GM12878 (cell line): ENCODE measurements around the gene SH3BP5. TPM values are rescaled to one million over a fixed set of nuclear protein-coding genes. Genes with fewer than 3 reads are reported as not detected.
A peak's percentile ranks its signal among the peaks of the same experiment; 100 is the strongest.

ENCODE experiments used
- BMI1 ChIP-seq: fragments of 450-650 bp; IDR thresholded peaks from 2 replicates; pipeline ENCODE4 v1.6.1; 2016; ENCODE audit warnings: mild to moderate bottlenecking, moderate library complexity, borderline replicate concordance
- CBX3 ChIP-seq: fragments of 200-600 bp; sonication (generic); IDR thresholded peaks from 2 replicates; pipeline ENCODE4 v1.6.1; 2016; ENCODE audit warnings: low read depth, borderline replicate concordance
- CBX5 ChIP-seq: sonication (generic); IDR thresholded peaks from 2 replicates; pipeline ENCODE4 v1.6.1; 2016; ENCODE audit warnings: low read depth, moderate library complexity, mild to moderate bottlenecking, inconsistent platforms
- CREB1 ChIP-seq: IDR thresholded peaks from 2 replicates; pipeline ENCODE4 v1.6.1; 2012; ENCODE audit warnings: low read depth, mild to moderate bottlenecking, inconsistent platforms
- FOXK2 ChIP-seq: fragments of 450-650 bp; IDR thresholded peaks from 2 replicates; pipeline ENCODE4 v1.6.1; 2017; ENCODE audit warnings: mild to moderate bottlenecking, moderate library complexity
- FOXM1 ChIP-seq: IDR thresholded peaks from 2 replicates; pipeline ENCODE4 v1.6.1; 2012; ENCODE audit warnings: low read depth, mild to moderate bottlenecking, inconsistent platforms, low read length, moderate library complexity
- HCFC1 ChIP-seq: fragments of 150-350 bp; IDR thresholded peaks from 2 replicates; pipeline ENCODE4 v1.6.1; 2014; ENCODE audit warnings: low read length
- MEF2B ChIP-seq: fragments of 450-650 bp; IDR thresholded peaks from 2 replicates; pipeline ENCODE4 v1.6.1; 2018; ENCODE audit warnings: mild to moderate bottlenecking, moderate library complexity; ENCODE audit not compliant: partially characterized antibody, poor library complexity, severe bottlenecking
- NR2C2 ChIP-seq: IDR thresholded peaks from 2 replicates; pipeline ENCODE4 v1.6.1; 2011; ENCODE audit warnings: borderline replicate concordance, low read depth; ENCODE audit not compliant: control insufficient read depth, insufficient read length
- RBBP5 ChIP-seq: fragments of 200-600 bp; sonication (generic); conservative IDR thresholded peaks from 2 replicates; pipeline ENCODE4 v1.6.1; 2016
- RUNX3 ChIP-seq: IDR thresholded peaks from 2 replicates; pipeline ENCODE4 v1.6.1; 2012; ENCODE audit warnings: low read length, inconsistent platforms
- SRF ChIP-seq, 2 experiments: IDR thresholded peaks; 2 replicates each; pipeline ENCODE4 v1.6.1; 2011; ENCODE audit warnings: low read depth in 2 of 2, low read length in 2 of 2, mild to moderate bottlenecking in 1 of 2, moderate library complexity in 1 of 2
- TAF1 ChIP-seq: IDR thresholded peaks from 2 replicates; pipeline ENCODE4 v1.6.1; 2011; ENCODE audit warnings: mild to moderate bottlenecking, low read depth, low read length, borderline replicate concordance
- YY1 ChIP-seq: IDR thresholded peaks from 2 replicates; pipeline ENCODE4 v1.6.1; 2011; ENCODE audit warnings: low read depth, mild to moderate bottlenecking, low read length
- ZNF687 ChIP-seq: fragments of 450-650 bp; IDR thresholded peaks from 2 replicates; pipeline ENCODE4 v1.6.1; 2017; ENCODE audit warnings: mild to moderate bottlenecking, moderate library complexity
- polyA plus RNA-seq, 11 experiments: library from polyadenylated mRNA; depleted of rRNA in 4 of 11; unstranded in 6 of 11; stranded (reverse) in 5 of 11; fragments of >200 nt; fragmentation: Nextera tagmentation in 4 of 11; fragmentation: Illumina TruSeq in 1 of 11; extraction: Ambion mirVana in 4 of 11; extraction: Trizol in 1 of 11; gene quantifications; 1 replicate in 1 of 11; 2 replicates in 10 of 11; pipeline versions ENCODE4 v1.2.1 to v1.2.3, GENCODE V29; 2011 to 2016; ENCODE audit warnings: inconsistent platforms in 2 of 11, missing spikeins in 2 of 11, low read depth in 1 of 11
- total RNA-seq, 4 experiments: library from RNA; depleted of rRNA in 3 of 4; stranded (reverse); fragments of >200 nt in 3 of 4; fragmentation: Illumina TruSeq in 1 of 4; extraction: Trizol in 1 of 4; gene quantifications; 2 replicates each; pipeline versions ENCODE4 v1.2.1 to v1.2.3, GENCODE V29; 2013 to 2021
- TF ChIP-seq, protein P1 (sequence below): fragments of 450-650 bp; IDR thresholded peaks from 2 replicates; pipeline ENCODE4 v1.6.1; 2017; ENCODE audit warnings: borderline replicate concordance
- TF ChIP-seq, protein P2 (sequence below): fragments of 450-650 bp; IDR thresholded peaks from 2 replicates; pipeline ENCODE4 v1.6.1; 2018; ENCODE audit warnings: borderline replicate concordance, mild to moderate bottlenecking; ENCODE audit not compliant: partially characterized antibody
- TF ChIP-seq, protein P3 (sequence below): fragments of 450-650 bp; formaldehyde crosslinking; IDR thresholded peaks from 2 replicates; pipeline ENCODE4 v1.4.0; 2020; ENCODE audit warnings: mild to moderate bottlenecking, moderate library complexity

Gene SH3BP5
- total and polyA plus RNA-seq, 10 of the 15 experiments (the other 5 are each of a cell fraction or from before 2014, with no cell fraction given), result 14.9 to 87.5 (median 43.7) TPM

DNA sequence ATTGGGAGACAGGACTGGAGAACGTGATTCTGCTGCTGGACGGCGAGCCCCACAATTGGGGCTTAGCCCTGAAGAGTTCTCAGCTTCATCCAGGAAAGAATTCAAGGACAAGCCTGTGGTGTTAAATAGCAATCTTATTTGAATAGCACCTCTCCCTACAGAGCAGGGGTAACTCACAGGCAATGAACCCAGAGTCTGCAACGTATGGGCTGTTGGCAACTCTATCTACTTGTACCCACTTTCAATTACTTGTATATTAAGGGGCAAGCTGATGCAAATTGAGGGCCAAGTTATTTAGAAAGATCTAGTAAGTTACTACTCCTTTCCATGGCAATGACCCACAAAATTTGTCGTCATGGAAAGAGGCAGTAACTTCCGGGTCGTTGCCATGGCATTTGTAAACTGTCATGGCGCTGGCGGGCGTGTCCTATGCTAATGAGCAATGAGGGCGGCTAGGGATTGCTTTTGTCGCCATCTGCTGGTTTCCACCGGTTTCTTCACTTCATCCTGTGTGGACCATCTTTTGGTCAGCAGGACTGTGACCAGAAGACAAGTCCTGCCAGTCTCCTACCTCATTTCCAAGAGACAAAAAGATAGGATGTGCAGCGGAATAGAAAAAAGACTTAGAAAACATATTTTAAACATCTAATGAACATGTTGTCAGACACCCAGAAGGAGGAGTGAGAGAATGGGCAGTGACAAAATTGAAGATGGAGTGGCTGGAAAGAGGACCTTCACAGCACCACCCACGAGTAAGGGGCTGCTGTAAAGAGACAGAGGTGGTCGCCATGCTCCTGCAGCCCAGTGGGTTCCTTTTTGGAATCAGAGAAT is 45.8 kb upstream of the SH3BP5 start (continued):
- TF ChIP-seq TAF1, result no peak
- TF ChIP-seq, protein P1, sequence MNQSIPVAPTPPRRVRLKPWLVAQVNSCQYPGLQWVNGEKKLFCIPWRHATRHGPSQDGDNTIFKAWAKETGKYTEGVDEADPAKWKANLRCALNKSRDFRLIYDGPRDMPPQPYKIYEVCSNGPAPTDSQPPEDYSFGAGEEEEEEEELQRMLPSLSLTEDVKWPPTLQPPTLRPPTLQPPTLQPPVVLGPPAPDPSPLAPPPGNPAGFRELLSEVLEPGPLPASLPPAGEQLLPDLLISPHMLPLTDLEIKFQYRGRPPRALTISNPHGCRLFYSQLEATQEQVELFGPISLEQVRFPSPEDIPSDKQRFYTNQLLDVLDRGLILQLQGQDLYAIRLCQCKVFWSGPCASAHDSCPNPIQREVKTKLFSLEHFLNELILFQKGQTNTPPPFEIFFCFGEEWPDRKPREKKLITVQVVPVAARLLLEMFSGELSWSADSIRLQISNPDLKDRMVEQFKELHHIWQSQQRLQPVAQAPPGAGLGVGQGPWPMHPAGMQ, result no peak
- TF ChIP-seq NR2C2, result peak; percentile 95
- peak; percentile 67 for TF ChIP-seq ZNF687
- TF ChIP-seq, protein P2, sequence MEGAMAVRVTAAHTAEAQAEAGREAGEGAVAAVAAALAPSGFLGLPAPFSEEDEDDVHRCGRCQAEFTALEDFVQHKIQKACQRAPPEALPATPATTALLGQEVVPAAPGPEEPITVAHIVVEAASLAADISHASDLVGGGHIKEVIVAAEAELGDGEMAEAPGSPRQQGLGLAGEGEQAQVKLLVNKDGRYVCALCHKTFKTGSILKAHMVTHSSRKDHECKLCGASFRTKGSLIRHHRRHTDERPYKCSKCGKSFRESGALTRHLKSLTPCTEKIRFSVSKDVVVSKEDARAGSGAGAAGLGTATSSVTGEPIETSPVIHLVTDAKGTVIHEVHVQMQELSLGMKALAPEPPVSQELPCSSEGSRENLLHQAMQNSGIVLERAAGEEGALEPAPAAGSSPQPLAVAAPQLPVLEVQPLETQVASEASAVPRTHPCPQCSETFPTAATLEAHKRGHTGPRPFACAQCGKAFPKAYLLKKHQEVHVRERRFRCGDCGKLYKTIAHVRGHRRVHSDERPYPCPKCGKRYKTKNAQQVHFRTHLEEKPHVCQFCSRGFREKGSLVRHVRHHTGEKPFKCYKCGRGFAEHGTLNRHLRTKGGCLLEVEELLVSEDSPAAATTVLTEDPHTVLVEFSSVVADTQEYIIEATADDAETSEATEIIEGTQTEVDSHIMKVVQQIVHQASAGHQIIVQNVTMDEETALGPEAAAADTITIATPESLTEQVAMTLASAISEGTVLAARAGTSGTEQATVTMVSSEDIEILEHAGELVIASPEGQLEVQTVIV, result no peak
- no peak for TF ChIP-seq RBBP5
- TF ChIP-seq CBX3, result no peak
- TF ChIP-seq MEF2B, result peak; percentile 61
- 0 out of 2 replicates have a peak, but pooled peaks have one; percentile 12 for TF ChIP-seq CBX5
- peak; percentile 85 for TF ChIP-seq HCFC1
- TF ChIP-seq SRF (IDR thresholded peaks at IDR 0.05; ENCODE audit: low read depth in 2 of 2, low read length in 2 of 2), result no peak
- TF ChIP-seq, protein P3, sequence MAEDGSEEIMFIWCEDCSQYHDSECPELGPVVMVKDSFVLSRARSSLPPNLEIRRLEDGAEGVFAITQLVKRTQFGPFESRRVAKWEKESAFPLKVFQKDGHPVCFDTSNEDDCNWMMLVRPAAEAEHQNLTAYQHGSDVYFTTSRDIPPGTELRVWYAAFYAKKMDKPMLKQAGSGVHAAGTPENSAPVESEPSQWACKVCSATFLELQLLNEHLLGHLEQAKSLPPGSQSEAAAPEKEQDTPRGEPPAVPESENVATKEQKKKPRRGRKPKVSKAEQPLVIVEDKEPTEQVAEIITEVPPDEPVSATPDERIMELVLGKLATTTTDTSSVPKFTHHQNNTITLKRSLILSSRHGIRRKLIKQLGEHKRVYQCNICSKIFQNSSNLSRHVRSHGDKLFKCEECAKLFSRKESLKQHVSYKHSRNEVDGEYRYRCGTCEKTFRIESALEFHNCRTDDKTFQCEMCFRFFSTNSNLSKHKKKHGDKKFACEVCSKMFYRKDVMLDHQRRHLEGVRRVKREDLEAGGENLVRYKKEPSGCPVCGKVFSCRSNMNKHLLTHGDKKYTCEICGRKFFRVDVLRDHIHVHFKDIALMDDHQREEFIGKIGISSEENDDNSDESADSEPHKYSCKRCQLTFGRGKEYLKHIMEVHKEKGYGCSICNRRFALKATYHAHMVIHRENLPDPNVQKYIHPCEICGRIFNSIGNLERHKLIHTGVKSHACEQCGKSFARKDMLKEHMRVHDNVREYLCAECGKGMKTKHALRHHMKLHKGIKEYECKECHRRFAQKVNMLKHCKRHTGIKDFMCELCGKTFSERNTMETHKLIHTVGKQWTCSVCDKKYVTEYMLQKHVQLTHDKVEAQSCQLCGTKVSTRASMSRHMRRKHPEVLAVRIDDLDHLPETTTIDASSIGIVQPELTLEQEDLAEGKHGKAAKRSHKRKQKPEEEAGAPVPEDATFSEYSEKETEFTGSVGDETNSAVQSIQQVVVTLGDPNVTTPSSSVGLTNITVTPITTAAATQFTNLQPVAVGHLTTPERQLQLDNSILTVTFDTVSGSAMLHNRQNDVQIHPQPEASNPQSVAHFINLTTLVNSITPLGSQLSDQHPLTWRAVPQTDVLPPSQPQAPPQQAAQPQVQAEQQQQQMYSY (CRISPR knock-in tag), result no peak
- TF ChIP-seq YY1, result peak; percentile 100
- TF ChIP-seq BMI1, result peak; percentile 100
- TF ChIP-seq CREB1, result peak; percentile 94
- peak; percentile 70 for TF ChIP-seq RUNX3
- no peak for TF ChIP-seq FOXK2
- TF ChIP-seq FOXM1, result peak; percentile 70
